ES-I3 (cell line): ENCODE data around the gene CASK.
A peak's percentile ranks its signal among the peaks of the same experiment; 100 is the strongest.

ENCODE experiments used
- H3K36me3 ChIP-seq: 2 replicates; pipeline ENCODE4 v1.6.1; 2013; ENCODE audit warnings: mild to moderate bottlenecking, low read length, control low read depth, moderate library complexity; ENCODE audit not compliant: insufficient read depth
- H3K4me1 ChIP-seq: 2 replicates; pipeline ENCODE4 v1.6.1; 2013; ENCODE audit warnings: mild to moderate bottlenecking, control low read depth, low read length; ENCODE audit not compliant: insufficient read depth
- H3K9ac ChIP-seq: 2 replicates; pipeline ENCODE4 v1.6.1; 2013; ENCODE audit warnings: low read depth, mild to moderate bottlenecking, low read length, moderate library complexity
- H3K9me3 ChIP-seq: 2 replicates; pipeline ENCODE4 v1.6.1; 2013; ENCODE audit warnings: mild to moderate bottlenecking, low read length, moderate library complexity; ENCODE audit not compliant: control insufficient read depth, insufficient read depth

CASK gene

GRCh38 chrX:41478381-41478911 is 444.9 kb downstream of the CASK start:
- no peaks in the 10 kb centered on the region for H3K9me3 ChIP-seq
- H3K4me1 ChIP-seq = peaks cover 22% of the 10 kb centered on the region
- H3K36me3 ChIP-seq = no peaks in the 10 kb centered on the region
- no peak overlapping the region for H3K9ac ChIP-seq

- peak overlapping the region; percentile 23; the same call in 1 of the 2 replicates for H3K9ac ChIP-seq
Measured at GRCh38 chrX:41475591-41476241, 447.6 kb downstream of the CASK start.

GRCh38 chrX:41475191-41475590 is 448.2 kb downstream of the CASK start:
- H3K9me3 ChIP-seq = no peaks in the 10 kb centered on the region
- peaks cover 17% of the 10 kb centered on the region; the same call in 1 of the 2 replicates for H3K4me1 ChIP-seq
- peak overlapping the region; percentile 23 for H3K9ac ChIP-seq
- no peaks in the 10 kb centered on the region for H3K36me3 ChIP-seq

More at GRCh38 chrX:41475591-41476241, 447.6 kb downstream of the CASK start:
- H3K9me3 ChIP-seq = no peaks in the 10 kb centered on the region
- H3K4me1 ChIP-seq = peaks cover 17% of the 10 kb centered on the region; the same call in 1 of the 2 replicates
- H3K36me3 ChIP-seq = no peaks in the 10 kb centered on the region

- peaks cover 17% of the 10 kb centered on the region; the same call in 1 of the 2 replicates for H3K4me1 ChIP-seq
- H3K9me3 ChIP-seq = no peaks in the 10 kb centered on the region
- H3K9ac ChIP-seq = no peak overlapping the region; the same call in 1 of the 2 replicates
- no peaks in the 10 kb centered on the region for H3K36me3 ChIP-seq
Measured at GRCh38 chrX:41474726-41475100, 448.6 kb downstream of the CASK start.

- Histone ChIP-seq H3K9me3 (no peaks in the 10 kb centered on the region), H3K4me1 (peaks cover 17% of the 10 kb centered on the region; the same call in 1 of the 2 replicates), H3K9ac (no peak overlapping the region), H3K36me3 (no peaks in the 10 kb centered on the region)
Measured at GRCh38 chrX:41473936-41474725, 449.2 kb downstream of the CASK start.

GRCh38 chrX:41472231-41472815 is 451.0 kb downstream of the CASK start:
- Histone ChIP-seq H3K36me3 (no peaks in the 10 kb centered on the region), H3K4me1 (peaks cover 7% of the 10 kb centered on the region; the same call in 1 of the 2 replicates), H3K9ac (no peak overlapping the region), H3K9me3 (no peaks in the 10 kb centered on the region)

GRCh38 chrX:41471786-41472185 is 451.6 kb downstream of the CASK start:
- Histone ChIP-seq H3K4me1 (peaks cover 7% of the 10 kb centered on the region; the same call in 1 of the 2 replicates), H3K9ac (no peak overlapping the region), H3K36me3 (no peaks in the 10 kb centered on the region), H3K9me3 (no peaks in the 10 kb centered on the region)

GRCh38 chrX:41470706-41471105 is 452.6 kb downstream of the CASK start:
- Histone ChIP-seq H3K36me3 (no peaks in the 10 kb centered on the region), H3K9ac (no peak overlapping the region), H3K9me3 (no peaks in the 10 kb centered on the region), H3K4me1 (peaks cover 4% of the 10 kb centered on the region; the same call in 1 of the 2 replicates)

- H3K4me1 ChIP-seq = no peaks in the 10 kb centered on the region
- no peak overlapping the region for H3K9ac ChIP-seq
- no peaks in the 10 kb centered on the region for H3K9me3 ChIP-seq
- no peaks in the 10 kb centered on the region for H3K36me3 ChIP-seq
Measured at GRCh38 chrX:41468647-41469323, 454.6 kb downstream of the CASK start.
